ENCODE data around the gene MXRA7. TPM values are rescaled to one million over a fixed set of nuclear protein-coding genes. Genes with fewer than 3 reads are reported as not detected.
A peak's percentile ranks its signal among the peaks of the same experiment; 100 is the strongest.

Gene MXRA7
- total RNA-seq, 1 donor from 2014 or later, result 45.7 TPM

Small RNA genes within 50 kb of the gene (small RNA-seq; reads per million reads assigned to genes)
- not detected for gene AC005837.3
- not detected for gene RF02271
- not detected for gene RNU6-227P
- not detected for gene RNU6-97P
- gene RNY4P36, result 3.2 reads per million, percentile 88 among the genes with 10 or more reads in this experiment

Other genes starting within 250 kb of the MXRA7 start
- not detected for gene AANAT, start 243.4 kb downstream of the MXRA7 start, total RNA-seq
- gene RHBDF2, start 209.5 kb downstream of the MXRA7 start, total RNA-seq, result 1.6 TPM
- gene CYGB, start 173.3 kb downstream of the MXRA7 start, total RNA-seq, result 3.3 TPM
- 2.4 TPM for gene PRCD, start 170.9 kb downstream of the MXRA7 start, total RNA-seq
- gene ST6GALNAC2, start 125.1 kb downstream of the MXRA7 start, total RNA-seq, result not detected
- gene ST6GALNAC1, start 67.2 kb downstream of the MXRA7 start, total RNA-seq, result 0.82 TPM
- gene JMJD6, start 15.6 kb upstream of the MXRA7 start, total RNA-seq, result 17.5 TPM
- gene METTL23, start 15.9 kb upstream of the MXRA7 start, total RNA-seq, result 14.7 TPM
- gene SRSF2, start 26.4 kb upstream of the MXRA7 start, total RNA-seq, result 86.4 TPM
- 73.0 TPM for gene MFSD11, start 27.2 kb upstream of the MXRA7 start, total RNA-seq
- 16.3 TPM for gene MGAT5B, start 157.4 kb upstream of the MXRA7 start, total RNA-seq